ENCODE results near the gene TMEM39B. TPM values are rescaled to one million over a fixed set of nuclear protein-coding genes. Genes with fewer than 3 reads are reported as not detected.

TMEM39B gene
- total and polyA plus RNA-seq, 2 of the 4 experiments (the other 2 are of a cell fraction) = 6.5 to 28.7 TPM

GRCh38 chr1:32125313-32125712 lies 52.6 kb downstream of the TMEM39B start:
- no peak overlapping the region for H3K23ac ChIP-seq (ENCODE audit: low read depth, low read length)
- in situ Hi-C loops (cut with MboI; ENCODE audit: low sequenced_read_pairs) = no loop called here
- no peaks in the 10 kb centered on the region for H3K36me3 ChIP-seq (ENCODE audit: control insufficient read depth, insufficient read depth, low read length)
- no peak overlapping the region for H4K91ac ChIP-seq (ENCODE audit: insufficient read depth, low read depth, low read length)
- H4K5ac ChIP-seq (ENCODE audit: low read depth, low read length) = no peak overlapping the region
- H2AK5ac ChIP-seq (ENCODE audit: low read depth, low read length) = no peak overlapping the region
- DNase-seq (no peak), ATAC-seq (ENCODE audit: low read depth) (no peak)
- WGBS, 2 experiments (ENCODE audit: extremely low coverage in 2 of 2, insufficient read length in 1 of 2) = no CpG with 5 or more reads among the region's 8 CpGs
- H3K4me1 ChIP-seq (ENCODE audit: control insufficient read depth, insufficient read depth, low read length) = peaks cover 5% of the 10 kb centered on the region; the same call in 1 of the 2 replicates
- H4K8ac ChIP-seq (ENCODE audit: low read depth in 2 of 2, low read length in 2 of 2) = no peak overlapping the region
- ChIA-PET POLR2A (ENCODE audit: unreplicated experiment) (no interaction called here), CTCF (no interaction called here)
- H3K79me1 ChIP-seq (ENCODE audit: low read depth in 1 of 2, low read length in 2 of 2) = peaks cover 29 to 80% of the 10 kb centered on the region in 2 experiments
- TF ChIP-seq BHLHE40 (IDR thresholded peaks at IDR 0.05; ENCODE audit: low read depth, low read length) = no peak
- no peak overlapping the region for H3K4me3 ChIP-seq (ENCODE audit: insufficient read depth, low read depth, low read length)
- H3K27me3 ChIP-seq (ENCODE audit: control insufficient read depth, insufficient read depth, low read length) = no peaks in the 10 kb centered on the region
- no TSS peak for BruUV-seq (replicated peaks)
- H3K18ac ChIP-seq (ENCODE audit: low read depth, low read length) = no peak overlapping the region
- dilution Hi-C loops (cut with HindIII; ENCODE audit: low sequenced_read_pairs, unreplicated experiment) = no loop called here
- H2AFZ ChIP-seq (replicated peaks; ENCODE audit: low read length, poor library complexity) = no peak overlapping the region
- H3K9me3 ChIP-seq (ENCODE audit: control insufficient read depth, insufficient read depth, low read length) = no peaks in the 10 kb centered on the region
- H2BK5ac ChIP-seq (ENCODE audit: low read depth, low read length, poor library complexity, severe bottlenecking) = no peak overlapping the region
- intact Hi-C loops (cut with micrococcal nuclease) = no loop called here
- no peak overlapping the region for H3K4me2 ChIP-seq (ENCODE audit: low read depth, low read length)
- no peak overlapping the region for H2AK9ac ChIP-seq (replicated peaks; ENCODE audit: low read depth, low read length, poor library complexity)
- H4K20me1 ChIP-seq (ENCODE audit: insufficient read depth, low read length) = peaks cover 61% of the 10 kb centered on the region
- H3K14ac ChIP-seq (replicated peaks; ENCODE audit: low read depth, low read length) = no peak overlapping the region
- no peak overlapping the region for H3K56ac ChIP-seq (ENCODE audit: extremely low read depth, insufficient read depth, low read length)
- no peak overlapping the region for H3K9ac ChIP-seq (ENCODE audit: low read depth, low read length)
- peaks cover 19% of the 10 kb centered on the region for H3K9me1 ChIP-seq (ENCODE audit: insufficient read depth, low read length)
- H2BK120ac ChIP-seq (ENCODE audit: low read depth, low read length) = no peak overlapping the region
- no peak overlapping the region for H2BK15ac ChIP-seq (ENCODE audit: low read depth, low read length)
- no peak overlapping the region for H2BK20ac ChIP-seq (ENCODE audit: low read depth, low read length)
- H3K27ac ChIP-seq (ENCODE audit: insufficient read depth, low read length) = no peak overlapping the region
- no peak overlapping the region for H3K4ac ChIP-seq (ENCODE audit: low read depth, low read length)

Data from IMR-90 (cell line).